DND-41 (cell line): ENCODE results near the gene DET1.
"Not testable (repeated sequence)": the region's sequence is repeated elsewhere in the genome, so short reads cannot be mapped to it uniquely, and the experiment has no call there.

ENCODE experiments used
- ATAC-seq: fragments of 200-7000 bp; cut with Tn5 transposase; 3 replicates; pipeline ENCODE4 v1.9.1; 2021; ENCODE audit warnings: low read depth; ENCODE audit not compliant: insufficient read depth
- DNase-seq: peaks from one replicate; pipeline ENCODE4 v3.0.0-alpha.2; 2020
- H2AFZ ChIP-seq: 2 replicates; pipeline ENCODE4 v1.6.0; 2012; ENCODE audit warnings: low read depth, low read length
- H3K27ac ChIP-seq: 2 replicates; pipeline ENCODE4 v1.5.1; 2012; ENCODE audit warnings: low read length, inconsistent platforms
- H3K27me3 ChIP-seq: fragments of 200-600 bp; sonication (generic); 2 replicates; pipeline ENCODE4 v1.6.0; 2012; ENCODE audit warnings: low read length, mild to moderate bottlenecking, inconsistent platforms; ENCODE audit not compliant: insufficient read depth, poor library complexity
- H3K36me3 ChIP-seq: 2 replicates; pipeline ENCODE4 v1.5.1; 2012; ENCODE audit warnings: low read length, inconsistent platforms; ENCODE audit not compliant: insufficient read depth
- H3K4me1 ChIP-seq: 2 replicates; pipeline ENCODE4 v1.5.1; 2012; ENCODE audit warnings: mild to moderate bottlenecking, low read length; ENCODE audit not compliant: insufficient read depth
- H3K4me2 ChIP-seq: 2 replicates; pipeline ENCODE4 v1.6.0; 2012; ENCODE audit warnings: mild to moderate bottlenecking, moderate library complexity, low read length, inconsistent platforms; ENCODE audit not compliant: insufficient read depth
- H3K4me3 ChIP-seq, 2 experiments: fragments of 200-600 bp in 1 of 2; shearing (Covaris generic) in 1 of 2; 2 replicates each; pipeline ENCODE4 v1.5.1; 2012 to 2016; ENCODE audit warnings: inconsistent platforms in 2 of 2, low read length in 2 of 2, mild to moderate bottlenecking in 2 of 2, low read depth in 1 of 2, moderate library complexity in 1 of 2
- H3K79me2 ChIP-seq: 2 replicates; pipeline ENCODE4 v1.6.0; 2012; ENCODE audit warnings: low read length, inconsistent platforms; ENCODE audit not compliant: insufficient read depth
- H3K9ac ChIP-seq: 2 replicates; pipeline ENCODE4 v1.6.0; 2012; ENCODE audit warnings: low read depth, mild to moderate bottlenecking, inconsistent platforms, low read length, moderate library complexity
- H3K9me3 ChIP-seq: 2 replicates; pipeline ENCODE4 v1.5.1; 2012; ENCODE audit warnings: low read length, moderate library complexity, mild to moderate bottlenecking, inconsistent platforms; ENCODE audit not compliant: insufficient read depth, severe bottlenecking
- H4K20me1 ChIP-seq: 2 replicates; pipeline ENCODE4 v1.6.0; 2012; ENCODE audit warnings: low read length; ENCODE audit not compliant: insufficient read depth
- EZH2 ChIP-seq: IDR thresholded peaks from 3 replicates; pipeline ENCODE4 v1.6.1; 2012; ENCODE audit warnings: borderline replicate concordance, low read depth, mild to moderate bottlenecking, moderate library complexity, low read length, inconsistent platforms; ENCODE audit not compliant: severe bottlenecking
- TF ChIP-seq, protein P1 (sequence below): IDR thresholded peaks from 2 replicates; pipeline ENCODE4 v1.5.1; 2012; ENCODE audit warnings: borderline replicate concordance, low read length, moderate library complexity, mild to moderate bottlenecking; ENCODE audit not compliant: poor library complexity, severe bottlenecking; ENCODE audit errors: extremely low read depth

DET1 gene

DNA sequence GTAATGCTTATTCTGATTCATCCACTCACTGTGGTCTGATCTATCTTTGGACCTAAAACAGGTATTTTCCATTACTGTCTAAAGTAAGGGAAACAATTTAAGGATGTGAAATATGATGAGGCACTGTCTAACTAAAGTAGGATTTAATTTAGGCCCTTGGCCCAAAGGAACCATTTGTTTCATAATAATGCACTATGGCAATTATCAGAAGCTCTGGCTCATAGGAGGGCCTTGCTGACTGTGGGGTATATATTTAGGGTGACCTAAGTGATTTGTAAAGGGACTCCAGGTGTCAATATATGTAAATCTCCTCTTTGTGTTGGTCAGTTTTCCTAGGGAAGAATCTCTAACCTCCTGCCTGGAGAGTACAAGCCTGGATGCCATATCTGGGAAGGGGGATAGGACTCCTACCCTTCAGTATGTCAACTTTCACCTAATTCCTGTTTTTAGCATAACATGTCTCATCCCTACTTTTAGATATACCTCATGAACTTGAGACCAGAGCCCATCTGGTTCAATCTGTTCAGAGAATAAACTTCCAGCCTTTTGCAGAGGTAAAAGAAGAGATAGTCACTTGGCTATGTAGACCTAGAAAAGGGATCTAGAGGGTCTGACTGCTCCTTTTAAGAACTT, 20.1 kb downstream of the DET1 start:
- H3K9me3 ChIP-seq: no peaks in the 10 kb centered on the region
- no peaks in the 10 kb centered on the region for H4K20me1 ChIP-seq
- no peak for DNase-seq
- H3K36me3 ChIP-seq: peaks cover 40% of the 10 kb centered on the region
- no peak for TF ChIP-seq EZH2
- TF ChIP-seq, protein P1, sequence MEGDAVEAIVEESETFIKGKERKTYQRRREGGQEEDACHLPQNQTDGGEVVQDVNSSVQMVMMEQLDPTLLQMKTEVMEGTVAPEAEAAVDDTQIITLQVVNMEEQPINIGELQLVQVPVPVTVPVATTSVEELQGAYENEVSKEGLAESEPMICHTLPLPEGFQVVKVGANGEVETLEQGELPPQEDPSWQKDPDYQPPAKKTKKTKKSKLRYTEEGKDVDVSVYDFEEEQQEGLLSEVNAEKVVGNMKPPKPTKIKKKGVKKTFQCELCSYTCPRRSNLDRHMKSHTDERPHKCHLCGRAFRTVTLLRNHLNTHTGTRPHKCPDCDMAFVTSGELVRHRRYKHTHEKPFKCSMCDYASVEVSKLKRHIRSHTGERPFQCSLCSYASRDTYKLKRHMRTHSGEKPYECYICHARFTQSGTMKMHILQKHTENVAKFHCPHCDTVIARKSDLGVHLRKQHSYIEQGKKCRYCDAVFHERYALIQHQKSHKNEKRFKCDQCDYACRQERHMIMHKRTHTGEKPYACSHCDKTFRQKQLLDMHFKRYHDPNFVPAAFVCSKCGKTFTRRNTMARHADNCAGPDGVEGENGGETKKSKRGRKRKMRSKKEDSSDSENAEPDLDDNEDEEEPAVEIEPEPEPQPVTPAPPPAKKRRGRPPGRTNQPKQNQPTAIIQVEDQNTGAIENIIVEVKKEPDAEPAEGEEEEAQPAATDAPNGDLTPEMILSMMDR: no peak
- H3K79me2 ChIP-seq: no peaks in the 10 kb centered on the region
- no peaks in the 10 kb centered on the region for H3K4me1 ChIP-seq
- no peak overlapping the region for H3K4me2 ChIP-seq
- H3K4me3 ChIP-seq: no peak overlapping the region
- no peak overlapping the region for H2AFZ ChIP-seq
- no peaks in the 10 kb centered on the region for H3K27me3 ChIP-seq
- H3K9ac ChIP-seq: no peak overlapping the region
- no peak for ATAC-seq
- H3K27ac ChIP-seq: no peak overlapping the region

DNA sequence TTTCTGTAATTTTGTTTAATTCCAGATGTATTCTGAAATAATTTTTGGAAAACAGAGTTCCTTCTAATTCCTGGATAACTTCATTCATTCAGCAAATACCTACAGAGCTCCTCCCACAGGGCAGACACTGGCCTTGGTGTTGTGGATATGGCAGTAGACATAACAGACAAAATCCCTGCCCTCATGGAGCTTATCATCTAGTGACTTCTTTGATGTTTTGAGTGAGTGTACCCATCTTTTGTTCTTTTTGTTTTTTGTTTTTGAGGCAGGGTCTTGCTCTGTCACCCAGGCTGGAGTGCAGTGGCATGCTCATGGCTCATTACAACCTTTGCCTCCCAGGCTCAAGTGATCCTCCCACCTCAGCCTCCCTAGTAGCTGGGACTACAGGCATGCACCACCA, 21.1 kb downstream of the DET1 start:
- Histone ChIP-seq H4K20me1 (no peaks in the 10 kb centered on the region), H3K4me3 (no peak overlapping the region), H3K36me3 (peaks cover 30% of the 10 kb centered on the region), H3K4me2 (no peak overlapping the region), H3K9ac (no peak overlapping the region), H3K27me3 (no peaks in the 10 kb centered on the region), H3K4me1 (no peaks in the 10 kb centered on the region), H2AFZ (no peak overlapping the region), H3K9me3 (no peaks in the 10 kb centered on the region), H3K27ac (no peak overlapping the region), H3K79me2 (no peaks in the 10 kb centered on the region)
- ATAC-seq: no peak
- TF ChIP-seq EZH2: no peak
- TF ChIP-seq, protein P1: no peak
- DNase-seq: no peak

DNA sequence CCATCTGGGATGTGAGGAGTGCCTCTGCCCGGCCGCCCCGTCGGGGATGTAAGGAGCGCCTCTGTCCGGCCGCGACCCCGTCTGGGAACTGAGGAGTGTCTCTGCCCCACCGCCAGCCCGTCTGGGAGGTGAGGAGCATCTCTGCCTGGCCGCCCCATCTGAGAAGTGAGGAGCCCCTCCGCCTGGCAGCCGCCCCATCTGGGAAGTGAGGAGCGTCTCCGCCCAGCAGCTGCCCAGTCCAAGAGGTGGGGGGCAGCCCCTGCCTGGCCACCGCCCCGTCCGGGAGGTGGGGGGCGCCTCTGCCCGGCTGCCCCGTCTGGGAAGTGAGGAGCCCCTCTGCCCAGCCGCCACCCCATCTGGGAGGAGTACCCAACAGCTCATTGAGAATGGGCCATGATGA, 22.4 kb downstream of the DET1 start:
- not testable (repeated sequence) for ATAC-seq, H3K4me2 ChIP-seq, DNase-seq

DNA sequence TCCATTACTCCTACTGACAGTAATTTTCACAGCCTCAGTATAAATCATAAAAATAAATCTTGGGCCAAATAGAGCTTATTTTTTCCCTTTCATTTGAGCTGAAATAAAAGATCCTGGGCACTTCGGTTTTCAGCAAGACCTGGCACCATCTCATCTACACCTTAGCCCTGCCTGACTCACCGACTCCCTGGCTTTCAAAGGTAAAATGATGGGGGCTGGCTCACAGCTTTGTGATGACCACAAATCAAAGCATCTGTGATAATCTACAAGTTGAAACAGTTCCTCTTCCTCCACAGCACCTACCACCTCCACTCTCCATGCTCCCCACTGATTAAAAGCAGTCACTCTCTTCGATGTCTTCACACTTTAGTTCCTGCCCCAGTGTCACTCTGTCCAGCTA, 27.6 kb downstream of the DET1 start:
- Histone ChIP-seq H3K79me2 (no peaks in the 10 kb centered on the region), H3K9ac (no peak overlapping the region), H3K4me2 (no peak overlapping the region), H3K27me3 (no peaks in the 10 kb centered on the region), H3K36me3 (0 out of 2 replicates have a peak, but pooled peaks cover 4% of the 10 kb centered on the region), H3K4me3 (no peak overlapping the region), H3K4me1 (no peaks in the 10 kb centered on the region), H3K27ac (no peak overlapping the region), H2AFZ (no peak overlapping the region), H4K20me1 (no peaks in the 10 kb centered on the region), H3K9me3 (no peaks in the 10 kb centered on the region)
- no peak for DNase-seq
- no peak for TF ChIP-seq EZH2
- TF ChIP-seq, protein P1: no peak
- ATAC-seq: no peak

More for the DNA sequence above, 22.4 kb downstream of the DET1 start:
- not testable (repeated sequence) for H3K9ac ChIP-seq, H3K9me3 ChIP-seq, H3K4me3 ChIP-seq, H3K79me2 ChIP-seq, H3K27ac ChIP-seq, H3K4me1 ChIP-seq, H2AFZ ChIP-seq, H4K20me1 ChIP-seq, H3K27me3 ChIP-seq
- peaks cover 25% of the 10 kb centered on the region for H3K36me3 ChIP-seq
